Stomach (tissue), 4 donors: Measurements from ENCODE around the gene MYL12B.

ENCODE experiments used
- CTCF ChIP-seq, 7 experiments: fragments of 450-650 bp in 4 of 7; fragments of 200-600 bp in 3 of 7; sonication (generic) in 3 of 7; IDR thresholded peaks; one replicate each; pipeline ENCODE4 v1.5.1; 2016 to 2019; ENCODE audit warnings: antibody characterized with exemption in 7 of 7, control low read depth in 2 of 7, mild to moderate bottlenecking in 1 of 7
- EP300 ChIP-seq: sonication (generic); formaldehyde crosslinking; IDR thresholded peaks from one replicate; pipeline ENCODE4 v1.6.1; 2017; ENCODE audit warnings: antibody characterized with exemption
- POLR2A ChIP-seq, 4 donors: fragments of 450-650 bp; IDR thresholded peaks; one replicate each; pipeline ENCODE4 v1.6.1; 2016; ENCODE audit warnings: antibody characterized with exemption in 4 of 4, control low read depth in 2 of 4, mild to moderate bottlenecking in 1 of 4, moderate library complexity in 1 of 4
- POLR2AphosphoS5 ChIP-seq, 3 donors: sonication (generic); formaldehyde crosslinking; IDR thresholded peaks; one replicate each; pipeline ENCODE4 v1.6.1; 2016; ENCODE audit warnings: antibody characterized with exemption in 3 of 3

- TF ChIP-seq CTCF (IDR thresholded peaks at IDR 0.05) (no peak), POLR2A (IDR thresholded peaks at IDR 0.05) (no peak), EP300 (no peak), POLR2AphosphoS5 (IDR thresholded peaks at IDR 0.05) (no peak)
Observed at GRCh38 chr18:3230401-3231334, 31.3 kb upstream of the MYL12B start.
